K562 (cell line): ENCODE data around the gene LIN7A. TPM values are rescaled to one million over a fixed set of nuclear protein-coding genes. Genes with fewer than 3 reads are reported as not detected.

ENCODE experiments used
- ATAC-seq: fragments of 200-7000 bp; cut with Tn5 transposase; 3 replicates; pipeline ENCODE4 v1.9.1; 2020; ENCODE audit warnings: moderate library complexity
- BruUV-seq: library from RNA; stranded (reverse); fragments of 400-500 nt; replicated peaks from 2 replicates; lab custom pipeline; 2021; lab: Mats Ljungman, UMichigan
- CTCF ChIA-PET: fragments of 300-600 bp; formaldehyde crosslinking; extraction: SDS; loops from one replicate; lab custom pipeline; 2021; ENCODE audit warnings: low intra/inter-chr PET ratio; lab: Yijun Ruan, JAX
- POLR2A ChIA-PET: fragments of 300-600, 350-650 bp; sonication (Branson Sonifier 250); formaldehyde crosslinking; extraction: SDS; loops from one replicate; lab custom pipeline; 2021; ENCODE audit warnings: antibody characterized with exemption, inconsistent platforms; lab: Yijun Ruan, JAX
- DNase-seq, 4 experiments: peaks; one replicate each; pipeline versions ENCODE4 v3.0.0 to v3.0.0-alpha.2; 2011 to 2018; ENCODE audit warnings: low spot score in 3 of 4, mixed read lengths in 3 of 4; ENCODE audit errors: extremely low read depth in 1 of 4
- FAIRE-seq: peaks from 2 replicates; lab custom pipeline; 2011; peaks lifted over from hg19 to GRCh38; lab: Jason Lieb, UNC
- H2AFZ ChIP-seq: 2 replicates; pipeline ENCODE4 v1.6.0; 2011; ENCODE audit warnings: low read depth, low read length, control low read depth, inconsistent platforms
- H3K27ac ChIP-seq: fragments of 200-600 bp; 3 replicates; pipeline ENCODE4 v1.8.0; 2011; ENCODE audit warnings: low read depth, mild to moderate bottlenecking, control low read depth, inconsistent platforms, low read length, moderate library complexity, mixed read lengths; ENCODE audit errors: extremely low read depth
- H3K27me3 ChIP-seq, 2 experiments: fragments of 300-600 bp in 1 of 2; 2 replicates in 1 of 2; 3 replicates in 1 of 2; pipeline versions ENCODE4 v1.6.0 to v1.8.0; 2011; ENCODE audit warnings: inconsistent platforms in 2 of 2, low read length in 2 of 2, mild to moderate bottlenecking in 1 of 2, mixed read lengths in 1 of 2, moderate library complexity in 1 of 2; ENCODE audit not compliant: control insufficient read depth in 2 of 2, insufficient read depth in 2 of 2
- H3K36me3 ChIP-seq: fragments of 300-600 bp; 3 replicates; pipeline ENCODE4 v1.8.0; 2011; ENCODE audit warnings: mild to moderate bottlenecking, low read length, inconsistent platforms; ENCODE audit not compliant: control insufficient read depth, insufficient read depth
- H3K4me1 ChIP-seq, 2 experiments: fragments of 200-600 bp in 1 of 2; replicated peaks in 1 of 2; 2 replicates in 1 of 2; 3 replicates in 1 of 2; pipeline versions ENCODE4 v1.5.1 to v1.8.0; 2011; ENCODE audit warnings: inconsistent platforms in 2 of 2, low read length in 2 of 2, mild to moderate bottlenecking in 1 of 2, mixed read lengths in 1 of 2, moderate library complexity in 1 of 2; ENCODE audit not compliant: control insufficient read depth in 2 of 2, insufficient read depth in 2 of 2
- H3K4me2 ChIP-seq: 2 replicates; pipeline ENCODE4 v1.6.1; 2011; ENCODE audit warnings: low read length, control low read depth, inconsistent platforms, mixed read lengths; ENCODE audit not compliant: insufficient read depth
- H3K4me3 ChIP-seq: fragments of 200-600 bp; sonication (generic), shearing (Covaris generic); 2 replicates; pipeline ENCODE4 v1.5.1; 2016; ENCODE audit warnings: control low read depth, inconsistent platforms
- H3K79me2 ChIP-seq: fragments of 200-600 bp; 3 replicates; pipeline ENCODE4 v1.8.0; 2011; ENCODE audit warnings: low read length, inconsistent platforms; ENCODE audit not compliant: control insufficient read depth, insufficient read depth
- H3K9ac ChIP-seq, 2 experiments: 2 replicates each; pipeline versions ENCODE4 v1.6.0 to v1.6.1; 2011; ENCODE audit warnings: low read depth in 2 of 2, low read length in 2 of 2, control low read depth in 1 of 2, inconsistent platforms in 1 of 2, mild to moderate bottlenecking in 1 of 2, mixed read lengths in 1 of 2; ENCODE audit not compliant: insufficient read depth in 1 of 2
- H3K9me1 ChIP-seq: one replicate; pipeline ENCODE4 v1.6.0; 2011; ENCODE audit warnings: inconsistent platforms, mild to moderate bottlenecking, low read length, moderate library complexity; ENCODE audit not compliant: control insufficient read depth, insufficient read depth
- H3K9me3 ChIP-seq: replicated peaks from 2 replicates; pipeline ENCODE4 v1.5.1; 2011; ENCODE audit warnings: low read depth, low read length, inconsistent platforms; ENCODE audit not compliant: control insufficient read depth, insufficient read depth
- H4K20me1 ChIP-seq: replicated peaks from 2 replicates; pipeline ENCODE4 v1.6.1; 2011; ENCODE audit warnings: low read length, inconsistent platforms, mixed read lengths; ENCODE audit not compliant: control insufficient read depth, insufficient read depth
- CCAR2 ChIP-seq: fragments of 200-400 bp; formaldehyde crosslinking; IDR thresholded peaks from 2 replicates; pipeline ENCODE4 v1.6.1; 2017; ENCODE audit warnings: mild to moderate bottlenecking, low read depth, low read length
- CREB1 ChIP-seq, 2 experiments: sonication (generic) in 1 of 2; formaldehyde crosslinking in 1 of 2; IDR thresholded peaks; 2 replicates each; pipeline versions ENCODE4 v1.6.1 to v1.8.0; 2012 to 2022; ENCODE audit warnings: inconsistent platforms in 1 of 2, mild to moderate bottlenecking in 1 of 2, missing genetic modification reagents in 1 of 2, moderate library complexity in 1 of 2
- HDAC6 ChIP-seq: IDR thresholded peaks from 2 replicates; pipeline ENCODE4 v1.6.1; 2012; ENCODE audit warnings: low read depth, mild to moderate bottlenecking, control low read depth, inconsistent platforms, low read length, moderate library complexity
- NFATC3 ChIP-seq: fragments of 450-650 bp; IDR thresholded peaks from 2 replicates; pipeline ENCODE4 v1.6.1; 2017; ENCODE audit warnings: mild to moderate bottlenecking
- NFIX ChIP-seq: fragments of 250-450 bp; sonication (Bioruptor Pico); IDR thresholded peaks from 2 replicates; pipeline ENCODE4 v1.4.0; 2020; ENCODE audit warnings: low read depth, mild to moderate bottlenecking, moderate library complexity
- PYGO2 ChIP-seq: fragments of 450-650 bp; IDR thresholded peaks from 2 replicates; pipeline ENCODE4 v1.6.1; 2016; ENCODE audit warnings: mild to moderate bottlenecking, missing genetic modification characterization, moderate library complexity, missing compliant biosample characterization
- ZNF324 ChIP-seq: fragments of 250-450 bp; sonication (Bioruptor Pico); IDR thresholded peaks from 2 replicates; pipeline ENCODE4 v1.4.0; 2020; ENCODE audit warnings: mild to moderate bottlenecking
- WGBS: fragments of 100-300 bp; shearing (Covaris generic); methylation state at CpG from one replicate; pipeline ENCODE4 v1.1.6; 2016; ENCODE audit warnings: low coverage, mixed read lengths; ENCODE audit not compliant: insufficient coverage; ENCODE audit errors: missing lambda C conversion rate; 5-methylcytosine and 5-hydroxymethylcytosine counted together
- in situ Hi-C: fragments of 300-500 bp; cut with MboI; formaldehyde crosslinking; loops from 4 replicates; pipeline ENCODE4 v1.15.0; 2018; ENCODE audit warnings: inconsistent platforms, mixed read lengths
- intact Hi-C: fragments of 100-400 bp; cut with micrococcal nuclease; formaldehyde crosslinking; loops from 2 replicates; pipeline ENCODE4 v1.14.2; 2022
- polyA plus RNA-seq, 8 experiments: library from polyadenylated mRNA; depleted of rRNA in 4 of 8; stranded (reverse) in 5 of 8; unstranded in 3 of 8; fragments of >200 nt; fragmentation: Nextera tagmentation in 2 of 8; fragmentation: Illumina TruSeq in 1 of 8; extraction: Ambion mirVana in 2 of 8; extraction: Trizol in 1 of 8; gene quantifications; 2 replicates each; pipeline versions ENCODE4 v1.2.1 to v1.2.3, GENCODE V29; 2011 to 2014; ENCODE audit warnings: inconsistent platforms in 1 of 8, missing spikeins in 1 of 8
- total RNA-seq, 7 experiments: library from RNA; depleted of rRNA in 6 of 7; stranded (reverse); fragments of >200 nt in 6 of 7; fragmentation: Illumina TruSeq in 2 of 7; extraction: Trizol in 2 of 7; gene quantifications; 2 replicates each; pipeline versions ENCODE4 v1.2.1 to v1.2.3, GENCODE V29; 2011 to 2021; ENCODE audit warnings: low replicate concordance in 1 of 7

LIN7A gene
- total and polyA plus RNA-seq, 9 of the 15 experiments (the other 6 are each of a cell fraction or from before 2014, with no cell fraction given): not detected

GRCh38 chr12:80860928-80861327, 76.8 kb downstream of the LIN7A start (continued):
- TF ChIP-seq PYGO2 (no peak), CREB1 (IDR thresholded peaks at IDR 0.05) (no peak), CREB1 (CRISPR knock-in tag; IDR thresholded peaks at IDR 0.05) (no peak), NFATC3 (no peak), ZNF324 (CRISPR knock-in tag) (no peak), NFIX (CRISPR knock-in tag) (no peak), HDAC6 (no peak)

DNA sequence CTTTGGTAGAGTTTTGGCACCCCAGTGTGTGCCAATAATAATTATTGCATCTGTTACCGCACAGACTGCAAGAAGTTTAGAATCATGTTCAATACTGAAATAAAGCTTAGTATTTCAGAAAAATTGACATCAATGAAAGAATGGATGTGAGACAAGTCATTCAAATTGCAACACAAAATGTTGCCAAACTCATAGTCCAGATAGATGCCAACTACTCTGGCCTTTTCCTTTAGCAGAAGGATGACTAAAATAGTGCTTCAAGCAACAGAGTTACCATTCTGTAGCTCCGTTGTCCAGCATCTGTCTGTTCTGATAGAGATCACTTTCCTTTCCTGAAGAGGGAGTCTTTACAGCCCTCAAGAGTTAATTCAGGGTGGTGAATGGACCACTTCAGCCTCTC, 77.5 kb downstream of the LIN7A start:
- H3K4me1 ChIP-seq: no peaks in the 10 kb centered on the region
- no peak overlapping the region for H3K4me2 ChIP-seq
- DNase-seq (no peak), FAIRE-seq (no peak), ATAC-seq (no peak)
- no TSS peak for BruUV-seq
- no peaks in the 10 kb centered on the region for H3K36me3 ChIP-seq
- H3K79me2 ChIP-seq: no peaks in the 10 kb centered on the region
- no peaks in the 10 kb centered on the region for H3K27me3 ChIP-seq
- H3K4me3 ChIP-seq: no peak overlapping the region
- H3K9ac ChIP-seq: no peak overlapping the region
- no peak for TF ChIP-seq CCAR2
- WGBS: 6% methylated on average over 2 of the region's 2 CpGs
- in situ Hi-C loops: no loop called here
- H3K9me3 ChIP-seq: no peaks in the 10 kb centered on the region
- no peak overlapping the region for H3K27ac ChIP-seq
- H2AFZ ChIP-seq: no peak overlapping the region
- CTCF ChIA-PET: no interaction called here
- POLR2A ChIA-PET: no interaction called here
- H3K9me1 ChIP-seq: no peaks in the 10 kb centered on the region
- H4K20me1 ChIP-seq: no peaks in the 10 kb centered on the region
- intact Hi-C loops: no loop called here
